Esophagus (tissue), 2 donors: ENCODE data around the gene ZNF564. TPM values are rescaled to one million over a fixed set of nuclear protein-coding genes. Genes with fewer than 3 reads are reported as not detected.
A peak's percentile ranks its signal among the peaks of the same experiment; 100 is the strongest.
"Not testable (repeated sequence)": the region's sequence is repeated elsewhere in the genome, so short reads cannot be mapped to it uniquely, and the experiment has no call there.

ENCODE experiments used
- H3K27ac ChIP-seq, 2 donors: one replicate each; pipeline ENCODE4 v1.5.1; 2013; ENCODE audit warnings: low read depth in 2 of 2, mild to moderate bottlenecking in 2 of 2, inconsistent platforms in 1 of 2, low read length in 1 of 2, moderate library complexity in 1 of 2
- H3K27me3 ChIP-seq, 2 donors: one replicate each; pipeline ENCODE4 v1.6.1; 2013; ENCODE audit warnings: low read length in 2 of 2, control low read depth in 1 of 2, mild to moderate bottlenecking in 1 of 2; ENCODE audit not compliant: insufficient read depth in 2 of 2, control insufficient read depth in 1 of 2
- H3K36me3 ChIP-seq, 2 donors: one replicate each; pipeline ENCODE4 v1.6.1; 2013; ENCODE audit warnings: low read length in 1 of 2; ENCODE audit not compliant: control insufficient read depth in 2 of 2, insufficient read depth in 2 of 2
- H3K4me1 ChIP-seq, 2 donors: one replicate each; pipeline ENCODE4 v1.6.1; 2013; ENCODE audit warnings: low read length in 1 of 2; ENCODE audit not compliant: control insufficient read depth in 2 of 2, insufficient read depth in 2 of 2
- H3K4me3 ChIP-seq, 2 donors: one replicate each; pipeline ENCODE4 v1.5.1; 2013; ENCODE audit warnings: low read length in 2 of 2, mild to moderate bottlenecking in 2 of 2, low read depth in 1 of 2, moderate library complexity in 1 of 2
- H3K9me3 ChIP-seq, 2 donors: one replicate each; pipeline ENCODE4 v1.6.1; 2013; ENCODE audit warnings: mild to moderate bottlenecking in 2 of 2, low read depth in 1 of 2, low read length in 1 of 2, moderate library complexity in 1 of 2; ENCODE audit not compliant: control insufficient read depth in 2 of 2, insufficient read depth in 1 of 2
- WGBS, 2 donors: extraction: QIAGEN DNeasy Blood & Tissue Kit; methylation state at CpG; one replicate each; pipeline ENCODE4 v1.1.7; 2013; 5-methylcytosine and 5-hydroxymethylcytosine counted together
- polyA plus RNA-seq, 2 donors: library from polyadenylated mRNA; stranded (reverse); fragments of 200-250 nt; gene quantifications; one replicate each; pipeline ENCODE4 v1.2.3, GENCODE V29; 2013
- donor health status: healthy with polysubstance abuse.
- donor health status: Bipolar disorder and iron deficiency.

Gene ZNF564
- polyA plus RNA-seq, 2 donors = 2.9 to 3.8 TPM

GRCh38 chr19:12566380-12566779, 15.1 kb upstream of the ZNF564 start:
- not testable (repeated sequence) for H3K27ac ChIP-seq, H3K36me3 ChIP-seq, H3K27me3 ChIP-seq, H3K9me3 ChIP-seq, H3K4me3 ChIP-seq, H3K4me1 ChIP-seq
- 91 to 93% methylated on average over 5 of the region's 5 CpGs for WGBS, 2 donors

- H3K36me3 ChIP-seq = no peaks in the 10 kb centered on the region
- 18 to 21% methylated on average over 19 of the region's 19 CpGs for WGBS, 2 donors
- no peaks in the 10 kb centered on the region for H3K9me3 ChIP-seq
- H3K27me3 ChIP-seq = no peaks in the 10 kb centered on the region
- no peaks in the 10 kb centered on the region for H3K4me1 ChIP-seq
- H3K27ac ChIP-seq = no peak overlapping the region
- no peak overlapping the region for H3K4me3 ChIP-seq
Observed at GRCh38 chr19:12564016-12564664, 12.9 kb upstream of the ZNF564 start.

GRCh38 chr19:12555456-12555930, 4.2 kb upstream of the ZNF564 start:
- H3K4me1 ChIP-seq = peaks cover 3% of the 10 kb centered on the region in 2 donors
- WGBS, 2 donors = 50 to 51% methylated on average over 35 to 39 of the region's 39 CpGs
- H3K27ac ChIP-seq = no peak overlapping the region
- no peaks in the 10 kb centered on the region for H3K27me3 ChIP-seq
- no peak overlapping the region for H3K4me3 ChIP-seq
- H3K36me3 ChIP-seq = no peaks in the 10 kb centered on the region
- H3K9me3 ChIP-seq = no peaks in the 10 kb centered on the region

DNA sequence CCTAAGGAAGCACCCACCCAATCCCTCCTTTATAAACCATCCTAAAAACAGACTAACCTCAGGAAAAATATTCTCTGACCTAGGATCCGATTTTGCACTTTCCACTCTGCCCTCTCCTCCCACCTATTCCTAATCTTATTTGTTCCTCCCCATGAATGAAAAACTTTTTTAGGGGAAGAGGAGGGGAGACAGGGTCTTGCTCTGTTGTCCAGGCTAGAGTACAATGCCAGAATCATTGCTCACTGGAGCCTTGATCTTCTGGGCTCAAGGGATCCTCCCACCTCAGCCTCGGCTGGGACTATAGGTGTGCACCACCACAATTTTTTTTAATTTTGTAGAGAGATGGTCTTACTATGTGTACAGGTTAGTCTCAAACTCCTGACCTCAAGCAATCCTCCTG, 4.4 kb downstream of the ZNF564 start:
- Histone ChIP-seq H3K4me3 (no peak overlapping the region), H3K4me1 (peaks cover 0 to 3% of the 10 kb centered on the region in 2 donors), H3K27ac (no peak overlapping the region), H3K27me3 (no peaks in the 10 kb centered on the region), H3K36me3 (no peaks in the 10 kb centered on the region), H3K9me3 (no peaks in the 10 kb centered on the region)
- 85 to 91% methylated on average over 2 of the region's 2 CpGs for whole genome bisulfite sequencing, 2 donors

- WGBS, 2 donors = 94 to 95% methylated on average over 5 of the region's 5 CpGs
- H3K4me1 ChIP-seq = peaks cover 0 to 3% of the 10 kb centered on the region in 2 donors
Observed at GRCh38 chr19:12546068-12546467, 5.2 kb downstream of the ZNF564 start.

DNA sequence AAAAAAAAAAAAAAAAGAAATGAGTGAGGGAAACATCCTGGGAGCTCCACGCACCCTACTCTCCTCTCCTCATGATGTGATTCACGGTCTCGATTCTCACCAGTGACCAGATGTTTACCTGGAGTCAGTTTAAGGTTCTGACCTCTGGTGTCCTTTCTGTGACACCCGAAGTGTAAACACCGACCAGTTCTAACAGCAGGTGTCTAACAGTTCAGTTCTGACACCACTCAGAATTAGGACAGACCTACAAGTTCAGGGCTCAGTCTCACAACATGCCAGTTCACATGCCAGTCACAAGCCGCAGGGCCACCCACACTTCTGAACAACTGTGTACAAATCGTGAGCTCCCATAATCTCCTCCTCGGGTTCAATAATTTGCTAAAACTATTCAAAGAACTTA, 6.0 kb downstream of the ZNF564 start:
- H3K4me3 ChIP-seq = no peak overlapping the region
- peaks cover 0 to 1% of the 10 kb centered on the region in 2 donors for H3K36me3 ChIP-seq

More at GRCh38 chr19:12546068-12546467, 5.2 kb downstream of the ZNF564 start:
- no peaks in the 10 kb centered on the region for H3K36me3 ChIP-seq
- no peaks in the 10 kb centered on the region for H3K9me3 ChIP-seq
- no peak overlapping the region for H3K27ac ChIP-seq
- no peaks in the 10 kb centered on the region for H3K27me3 ChIP-seq
- H3K4me3 ChIP-seq = no peak overlapping the region

DNA sequence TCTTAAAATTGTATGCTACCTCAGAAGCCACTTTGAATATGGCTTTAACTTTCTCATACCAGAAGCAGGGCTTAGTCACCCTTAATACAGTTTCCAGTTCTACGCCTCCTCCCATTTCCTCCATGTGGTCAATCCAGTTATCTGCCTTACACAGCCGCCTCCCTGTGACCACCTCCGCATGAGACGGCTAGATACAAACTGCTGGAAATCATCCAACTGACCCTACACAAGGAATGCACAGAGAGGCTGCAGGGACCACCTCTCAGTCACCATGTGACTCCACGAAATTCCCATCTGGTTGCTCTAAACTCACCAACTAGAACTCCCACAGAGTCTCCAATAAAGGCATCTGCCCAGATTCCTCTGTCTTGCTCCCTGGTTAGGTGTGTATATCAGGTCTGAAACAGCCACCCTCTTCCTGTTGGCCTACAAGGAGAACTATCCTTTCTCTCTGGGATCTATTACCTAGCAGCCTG, 6.8 kb downstream of the ZNF564 start:
- H3K9me3 ChIP-seq = no peaks in the 10 kb centered on the region
- H3K4me3 ChIP-seq = no peak overlapping the region
- WGBS, 2 donors = 71% methylated on average over 5 of the region's 5 CpGs
- peaks cover 0 to 3% of the 10 kb centered on the region in 2 donors for H3K4me1 ChIP-seq
- peaks cover 0 to 4% of the 10 kb centered on the region in 2 donors for H3K36me3 ChIP-seq
- H3K27ac ChIP-seq = peak overlapping the region; percentile 62 to 81
- H3K27me3 ChIP-seq = no peaks in the 10 kb centered on the region

More for the DNA sequence above, 6.0 kb downstream of the ZNF564 start:
- Histone ChIP-seq H3K9me3 (no peaks in the 10 kb centered on the region), H3K27me3 (no peaks in the 10 kb centered on the region), H3K27ac (peak overlapping the region in 1 of 2 donors; percentile 73), H3K4me1 (peaks cover 0 to 3% of the 10 kb centered on the region in 2 donors)
- 82 to 84% methylated on average over 8 of the region's 8 CpGs for WGBS, 2 donors

DNA sequence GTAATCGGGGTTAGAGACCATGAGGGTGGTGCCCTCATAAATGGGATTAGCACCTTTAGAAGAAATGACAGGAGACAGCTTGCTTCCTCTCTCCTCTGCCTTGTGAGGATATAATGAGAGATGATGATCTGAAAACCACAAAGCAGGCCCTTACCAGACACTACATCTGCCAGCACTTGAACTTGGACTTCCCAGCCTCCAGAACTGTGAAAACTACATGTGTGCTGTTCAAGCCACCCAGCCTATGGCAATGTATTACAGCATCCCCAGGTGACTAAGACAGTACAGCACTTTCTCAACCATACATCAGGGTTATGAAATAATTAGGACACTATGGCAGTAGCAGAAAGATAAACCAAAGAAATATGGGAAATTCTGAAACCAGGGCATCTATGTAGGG, 7.4 kb downstream of the ZNF564 start:
- H3K4me3 ChIP-seq = no peak overlapping the region
- WGBS, 2 donors = 96 to 97% methylated on average over 1 of the region's 1 CpG

DNA sequence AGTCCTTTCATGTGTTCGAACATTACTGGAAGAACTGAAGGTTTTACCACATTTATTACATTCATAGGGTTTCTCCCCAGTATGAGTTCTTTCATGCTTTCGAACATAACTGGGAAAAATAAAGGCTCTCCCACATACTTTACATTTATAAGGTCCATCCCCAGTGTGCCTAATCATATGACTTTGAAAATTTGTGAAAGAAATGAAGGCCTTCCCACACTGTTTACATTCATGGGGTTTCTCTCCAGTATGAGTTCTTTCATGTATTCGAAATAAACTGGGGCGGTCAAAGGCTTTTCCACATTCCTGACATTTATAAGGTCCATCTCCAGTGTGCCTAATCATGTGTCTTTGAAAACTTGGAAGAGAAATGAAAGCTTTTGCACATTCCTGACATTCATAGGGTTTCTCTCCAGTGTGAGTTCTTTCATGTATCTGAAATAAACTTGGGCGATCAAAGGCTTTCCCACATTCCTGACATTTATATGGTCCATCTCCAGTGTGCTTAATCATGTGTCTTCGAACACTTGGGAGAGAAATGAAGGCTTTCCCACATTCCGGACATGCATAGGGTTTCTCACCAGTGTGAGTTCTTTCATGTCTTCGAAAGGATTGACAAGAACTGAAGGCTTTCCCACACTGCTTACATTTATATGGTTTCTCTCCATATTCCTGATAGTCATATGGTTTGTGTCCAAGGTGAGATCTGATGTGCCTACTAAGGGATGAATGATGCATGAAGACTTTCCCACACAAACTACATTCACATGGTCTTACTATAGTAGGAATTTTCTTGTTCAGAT, 24.0 kb downstream of the ZNF564 start:
- peak overlapping the region in 1 of 2 donors; percentile 4 for H3K4me3 ChIP-seq
- 97 to 99% methylated on average over 8 of the region's 8 CpGs for WGBS, 2 donors

More for the DNA sequence above, 7.4 kb downstream of the ZNF564 start:
- H3K27me3 ChIP-seq = no peaks in the 10 kb centered on the region
- peaks cover 0 to 4% of the 10 kb centered on the region in 2 donors for H3K36me3 ChIP-seq
- H3K4me1 ChIP-seq = peaks cover 0 to 3% of the 10 kb centered on the region in 2 donors
- H3K27ac ChIP-seq = peak overlapping the region; percentile 0 to 81
- no peaks in the 10 kb centered on the region for H3K9me3 ChIP-seq

More for the DNA sequence above, 24.0 kb downstream of the ZNF564 start:
- peaks cover 12 to 36% of the 10 kb centered on the region in 2 donors for H3K9me3 ChIP-seq
- no peaks in the 10 kb centered on the region for H3K4me1 ChIP-seq
- peaks cover 16 to 19% of the 10 kb centered on the region in 2 donors for H3K36me3 ChIP-seq
- H3K27me3 ChIP-seq = no peaks in the 10 kb centered on the region
- no peak overlapping the region for H3K27ac ChIP-seq
